ENCODE results near the gene ZNF362. TPM values are rescaled to one million over a fixed set of nuclear protein-coding genes. Genes with fewer than 3 reads are reported as not detected.

The ZNF362 gene
- total RNA-seq, 1 experiment from 2014 or later = 3.5 TPM

GRCh38 chr1:33244143-33244808, 12.0 kb upstream of the ZNF362 start:
- DNase-seq (ENCODE audit: low spot score) = no peak

- DNase-seq (ENCODE audit: low spot score) = no peak
These were observed 11.5 kb upstream of the ZNF362 start for GRCh38 chr1:33244809-33245186.

GRCh38 chr1:33246171-33246570, 10.1 kb upstream of the ZNF362 start:
- DNase-seq (ENCODE audit: low spot score) = no peak

- no peak for DNase-seq (ENCODE audit: low spot score)
These were observed 8.7 kb upstream of the ZNF362 start for GRCh38 chr1:33247545-33247944.

- DNase-seq (ENCODE audit: low spot score) = no peak
These were observed 8.0 kb upstream of the ZNF362 start for GRCh38 chr1:33248244-33248643.

GRCh38 chr1:33249422-33249821, 6.9 kb upstream of the ZNF362 start:
- no peak for DNase-seq (ENCODE audit: low spot score)

- DNase-seq (ENCODE audit: low spot score) = no peak
These were observed 6.1 kb upstream of the ZNF362 start for GRCh38 chr1:33250217-33250616.

- no peak for DNase-seq (ENCODE audit: low spot score)
These were observed 5.6 kb upstream of the ZNF362 start for GRCh38 chr1:33250724-33251123.

- DNase-seq (ENCODE audit: low spot score) = no peak
These were observed 1.8 kb upstream of the ZNF362 start for GRCh38 chr1:33254491-33254890.

- peak; percentile 4 for DNase-seq (ENCODE audit: low spot score)
These were observed 708 bp upstream of the ZNF362 start for GRCh38 chr1:33255347-33256220.

GRCh38 chr1:33256221-33256470, 146 bp upstream of the ZNF362 start:
- no peak for DNase-seq (ENCODE audit: low spot score)

- DNase-seq (ENCODE audit: low spot score) = no peak
These were observed 997 bp downstream of the ZNF362 start for GRCh38 chr1:33257207-33257771.

- no peak for DNase-seq (ENCODE audit: low spot score)
These were observed 1.8 kb downstream of the ZNF362 start for GRCh38 chr1:33257772-33258712.

- DNase-seq (ENCODE audit: low spot score) = no peak
These were observed 2.5 kb downstream of the ZNF362 start for GRCh38 chr1:33258788-33259274.

- DNase-seq (ENCODE audit: low spot score) = no peak
These were observed 3.6 kb downstream of the ZNF362 start for GRCh38 chr1:33259879-33260278.

GRCh38 chr1:33260439-33260838, 4.1 kb downstream of the ZNF362 start:
- no peak for DNase-seq (ENCODE audit: low spot score)

- DNase-seq (ENCODE audit: low spot score) = no peak
These were observed 5.1 kb downstream of the ZNF362 start for GRCh38 chr1:33261344-33261743.

- no peak for DNase-seq (ENCODE audit: low spot score)
These were observed 7.7 kb downstream of the ZNF362 start for GRCh38 chr1:33263890-33264504.

- no peak for DNase-seq (ENCODE audit: low spot score)
These were observed 9.7 kb downstream of the ZNF362 start for GRCh38 chr1:33265780-33266605.

GRCh38 chr1:33266766-33267165, 10.5 kb downstream of the ZNF362 start:
- DNase-seq (ENCODE audit: low spot score) = no peak

All from A172 (cell line).